ENCODE data around the gene TPGS2.

- TF ChIP-seq EZH2 (IDR thresholded peaks at IDR 0.05) (no peak), POLR2AphosphoS5 (IDR thresholded peaks at IDR 0.05; ENCODE audit: borderline replicate concordance, low read depth, low read length) (no peak), FOXP2 (optimal IDR thresholded peaks at IDR 0.05; ENCODE audit: control extremely low read depth, extremely low read length, insufficient read depth) (no peak)
Measured at GRCh38 chr18:36766836-36767235, 62.0 kb downstream of the TPGS2 start.

Data from SK-N-MC (cell line).